NCI-H524 treated with DMSO at 0.1 percent for 48 hours (cell line): ENCODE measurements around the gene ING3.
"Not testable (repeated sequence)": the region's sequence is repeated elsewhere in the genome, so short reads cannot be mapped to it uniquely, and the experiment has no call there.

Source experiments
- DNase-seq: peaks from one replicate; lab custom pipeline; 2025; lab: John Stamatoyannopoulos, UW

The ING3 gene

DNA sequence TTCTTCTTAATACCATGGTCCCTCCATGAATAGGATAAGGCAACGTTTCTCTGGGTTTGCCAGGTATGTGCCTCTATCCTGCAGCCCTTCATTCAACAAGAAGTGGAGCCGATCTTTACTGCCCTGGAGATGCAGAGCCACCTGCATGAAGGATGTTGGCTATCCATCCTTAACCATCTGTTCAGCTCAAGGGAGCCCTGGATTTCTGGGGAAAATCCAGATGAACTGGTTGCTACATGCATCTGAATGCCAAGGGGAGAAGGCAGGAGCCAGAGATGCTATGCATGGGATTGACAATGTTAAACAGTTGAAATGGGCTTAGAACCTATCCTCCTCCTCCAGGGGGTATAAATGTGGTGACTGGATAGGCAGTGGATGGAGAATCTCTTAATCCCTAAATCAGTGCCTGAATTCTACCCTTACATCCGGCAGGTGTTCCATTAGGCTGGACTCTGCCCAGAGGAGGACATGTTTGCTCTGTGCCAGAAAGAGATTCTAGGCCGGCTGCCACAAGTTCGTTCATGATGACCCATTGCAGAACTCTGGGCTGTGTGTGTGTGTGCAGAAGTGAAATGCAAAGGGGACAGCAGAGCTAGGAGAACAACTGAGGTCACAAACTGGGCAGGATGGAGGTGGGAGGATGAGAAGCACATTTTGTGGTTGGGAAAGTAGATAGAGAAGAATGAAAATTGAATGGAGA is 53.6 kb downstream of the ING3 start:
- DNase-seq = no peak

- DNase-seq = not testable (repeated sequence)
Measured at GRCh38 chr7:121005058-121005457, 54.5 kb downstream of the ING3 start.

- DNase-seq = no peak
Measured at GRCh38 chr7:121005996-121006584, 55.5 kb downstream of the ING3 start.

GRCh38 chr7:121006711-121007315 is 56.2 kb downstream of the ING3 start:
- DNase-seq = no peak

- no peak for DNase-seq
Measured at GRCh38 chr7:121008816-121009215, 58.2 kb downstream of the ING3 start.

DNA sequence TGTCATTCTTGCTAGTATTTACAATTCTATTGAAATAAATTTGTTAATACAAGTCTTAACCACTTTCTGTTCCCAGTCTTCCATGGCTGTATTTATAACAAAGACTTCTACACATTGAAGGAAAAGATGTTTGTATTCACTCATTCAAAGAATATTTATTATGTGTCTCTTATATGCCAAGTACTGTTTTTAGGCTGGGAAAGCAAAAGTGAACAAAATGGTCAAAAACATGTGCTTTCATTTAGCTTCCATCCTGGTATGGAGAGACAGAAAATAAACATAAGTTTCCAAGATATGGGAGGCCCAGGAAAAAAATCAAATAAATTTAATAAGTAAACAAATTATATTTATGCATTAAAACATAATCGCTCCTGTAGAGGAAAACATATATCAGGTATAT is 60.8 kb downstream of the ING3 start:
- no peak for DNase-seq

GRCh38 chr7:121012170-121012874 is 61.7 kb downstream of the ING3 start:
- no peak for DNase-seq

DNA sequence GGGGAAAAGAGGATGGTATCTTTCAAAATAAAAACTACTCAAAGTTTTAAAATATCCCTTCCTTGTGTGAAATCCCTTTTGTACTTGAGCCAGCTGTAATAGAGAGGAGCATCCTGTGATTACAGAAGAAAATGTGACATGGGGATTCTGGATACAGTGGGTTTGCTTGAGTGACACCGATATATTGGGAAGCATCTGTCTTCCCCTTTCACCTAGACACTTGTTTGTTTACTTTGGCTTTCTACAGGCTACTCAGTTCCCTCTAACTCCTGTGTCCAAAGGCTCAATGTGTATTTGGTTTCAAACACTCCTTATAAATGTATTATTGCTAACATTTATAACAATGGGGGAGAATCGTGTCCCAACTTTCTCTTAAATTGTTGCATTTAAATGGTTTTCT is 62.3 kb downstream of the ING3 start:
- DNase-seq = no peak

- DNase-seq = no peak
Measured at GRCh38 chr7:121015560-121015959, 65.0 kb downstream of the ING3 start.

DNA sequence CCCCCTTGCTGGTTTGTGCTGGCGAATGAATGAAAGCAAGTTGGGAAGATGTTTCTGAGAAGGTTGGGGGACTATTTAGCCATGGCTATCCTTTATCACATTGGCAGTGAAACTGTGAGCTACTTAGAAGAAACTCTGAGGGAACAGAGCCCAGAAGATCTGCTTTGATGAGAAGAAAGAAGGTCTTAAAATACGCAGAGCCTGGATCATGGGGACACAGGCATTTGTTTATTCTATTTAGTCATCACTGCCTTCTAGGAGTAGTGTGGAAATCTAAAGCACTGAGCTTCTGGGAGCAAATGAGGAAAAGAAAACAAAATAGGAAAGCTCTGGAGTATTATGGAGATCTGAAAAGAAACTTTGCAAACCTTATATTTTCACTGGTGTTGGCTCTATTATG is 66.4 kb downstream of the ING3 start:
- DNase-seq = no peak

DNA sequence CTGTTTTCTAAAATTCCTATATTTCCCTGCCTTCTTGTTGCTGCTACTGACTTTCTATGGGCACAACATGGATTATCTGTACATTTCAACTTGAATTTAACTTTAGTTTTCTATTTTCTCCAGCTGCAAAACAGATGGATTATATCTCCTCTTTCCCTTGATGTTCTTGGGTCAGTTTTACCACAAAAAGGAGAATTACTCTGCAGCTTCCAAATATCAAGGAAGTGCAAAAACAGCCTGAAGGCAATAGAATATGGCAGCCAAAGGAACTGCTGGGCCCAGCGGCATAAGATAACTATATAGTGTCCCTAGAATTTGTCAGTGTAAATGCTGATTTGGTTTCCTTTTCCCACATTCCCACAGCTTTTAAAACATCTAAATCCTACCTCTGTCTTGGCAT is 67.0 kb downstream of the ING3 start:
- no peak for DNase-seq

GRCh38 chr7:121019018-121019417 is 68.4 kb downstream of the ING3 start:
- no peak for DNase-seq

DNA sequence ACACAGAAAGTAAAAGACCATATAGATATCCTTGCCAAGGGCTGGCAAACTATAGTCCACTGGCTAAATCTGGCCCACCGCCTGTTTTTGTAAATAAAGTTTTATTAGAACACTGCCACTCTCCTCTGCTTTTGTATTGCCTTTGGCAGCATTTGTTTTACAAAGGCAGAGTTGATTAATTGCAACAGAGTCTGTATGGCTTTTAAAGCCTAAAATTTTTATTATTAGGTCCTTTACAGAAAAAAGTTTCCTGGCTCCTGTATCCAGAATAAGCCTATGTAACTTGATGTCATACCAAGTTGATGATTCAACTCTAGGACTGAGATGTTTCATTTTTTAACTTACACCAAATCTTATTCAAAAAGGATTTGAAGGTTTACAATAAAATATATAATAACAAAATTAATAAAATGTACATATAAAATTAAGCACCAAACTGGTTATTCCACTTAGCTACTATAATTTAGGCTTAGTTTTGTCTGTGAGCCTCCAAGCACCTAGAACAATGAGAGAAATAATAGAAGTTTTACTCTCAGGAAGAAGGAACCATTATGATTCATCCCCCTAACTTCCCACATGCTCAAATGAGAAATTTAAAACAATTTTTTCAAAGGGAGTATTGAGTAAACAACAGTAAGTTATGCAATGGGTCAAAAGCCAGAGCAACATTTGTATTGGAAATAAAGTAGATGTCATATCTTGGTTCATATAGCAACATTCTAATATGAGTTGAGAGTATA is 69.8 kb downstream of the ING3 start:
- DNase-seq = no peak

DNA sequence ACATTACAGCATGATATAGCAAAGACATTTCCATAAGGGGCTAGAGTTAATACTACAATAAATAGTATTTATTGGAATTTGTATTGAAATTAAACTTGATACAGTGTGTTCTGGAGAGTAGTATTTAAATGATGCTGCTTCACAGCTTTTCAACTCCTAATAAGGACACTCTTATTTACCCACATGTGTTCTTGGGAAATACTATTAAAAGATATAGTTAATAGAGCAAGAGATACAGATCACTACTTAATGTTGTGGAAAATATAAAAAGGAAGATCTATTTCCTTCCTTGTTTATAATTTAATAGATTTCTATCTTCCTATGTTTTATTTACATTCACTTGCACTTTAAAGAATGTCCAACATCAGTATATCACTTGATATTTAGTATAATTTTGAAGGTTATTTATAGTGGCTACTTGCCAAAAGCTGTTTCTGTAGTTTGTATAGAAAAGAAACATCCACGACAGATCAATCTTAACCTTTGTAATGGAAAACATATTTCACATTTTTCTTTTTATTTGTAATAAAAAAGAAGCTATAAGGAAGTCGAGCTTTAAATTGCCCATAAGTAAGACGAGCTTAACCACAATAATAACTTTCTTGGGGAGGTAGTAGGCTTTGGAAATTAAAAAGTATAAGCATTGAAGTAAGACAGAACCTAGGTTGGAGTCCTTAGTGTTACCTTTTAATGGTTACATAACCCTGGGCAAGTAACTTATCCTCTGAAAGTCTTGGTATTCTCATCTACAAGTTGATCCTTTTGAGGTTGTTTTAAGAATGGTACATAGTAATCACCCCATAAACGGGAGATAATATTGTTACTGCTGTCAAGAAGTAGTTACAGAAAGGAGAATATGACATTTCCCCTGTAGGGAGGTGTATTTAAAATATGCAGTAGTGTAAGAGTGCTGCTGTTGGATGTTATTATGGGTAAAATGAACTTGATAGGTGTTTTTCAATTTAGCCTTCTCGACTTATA is 70.7 kb downstream of the ING3 start:
- no peak for DNase-seq

DNA sequence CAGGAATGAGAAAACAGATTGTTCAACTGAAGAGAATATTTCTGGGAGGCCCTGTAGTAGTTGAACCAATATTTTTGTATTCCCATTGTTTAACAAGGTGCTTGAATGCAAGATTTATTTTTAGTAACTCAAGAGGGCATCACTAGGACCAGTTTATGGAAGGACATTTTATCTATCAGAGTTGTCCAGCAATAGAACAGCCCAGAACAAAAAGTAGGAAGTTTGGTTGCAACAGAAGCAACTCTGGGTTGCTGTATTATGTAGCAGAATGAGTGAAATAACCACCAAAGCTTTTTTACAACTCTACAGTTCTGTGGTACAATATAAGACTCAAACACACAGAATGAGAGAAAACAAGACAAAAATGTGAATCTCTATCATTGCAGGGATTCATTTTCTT is 72.6 kb downstream of the ING3 start:
- DNase-seq = no peak

GRCh38 chr7:121023683-121024511 is 73.3 kb downstream of the ING3 start:
- no peak for DNase-seq

- no peak for DNase-seq
Measured at GRCh38 chr7:121024611-121025010, 74.0 kb downstream of the ING3 start.

DNA sequence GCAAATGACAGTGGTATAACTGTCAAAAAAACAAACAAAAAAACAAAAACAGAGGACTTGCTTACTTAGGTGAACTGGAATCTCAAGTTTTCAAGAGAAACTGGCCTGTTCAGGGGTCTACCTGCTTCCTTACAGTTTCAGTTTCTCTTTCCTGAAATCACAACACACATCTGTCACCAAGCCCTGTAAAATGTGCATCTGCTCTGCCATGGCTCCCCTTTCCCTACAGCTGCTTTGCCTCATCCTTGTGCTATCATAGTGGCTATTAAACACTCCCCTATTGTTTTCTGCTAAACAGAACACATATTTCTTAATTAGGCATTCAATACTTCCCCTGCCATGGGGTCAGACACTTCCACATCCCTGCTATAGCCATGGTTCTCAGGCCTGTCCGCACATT is 75.6 kb downstream of the ING3 start:
- DNase-seq = no peak

DNA sequence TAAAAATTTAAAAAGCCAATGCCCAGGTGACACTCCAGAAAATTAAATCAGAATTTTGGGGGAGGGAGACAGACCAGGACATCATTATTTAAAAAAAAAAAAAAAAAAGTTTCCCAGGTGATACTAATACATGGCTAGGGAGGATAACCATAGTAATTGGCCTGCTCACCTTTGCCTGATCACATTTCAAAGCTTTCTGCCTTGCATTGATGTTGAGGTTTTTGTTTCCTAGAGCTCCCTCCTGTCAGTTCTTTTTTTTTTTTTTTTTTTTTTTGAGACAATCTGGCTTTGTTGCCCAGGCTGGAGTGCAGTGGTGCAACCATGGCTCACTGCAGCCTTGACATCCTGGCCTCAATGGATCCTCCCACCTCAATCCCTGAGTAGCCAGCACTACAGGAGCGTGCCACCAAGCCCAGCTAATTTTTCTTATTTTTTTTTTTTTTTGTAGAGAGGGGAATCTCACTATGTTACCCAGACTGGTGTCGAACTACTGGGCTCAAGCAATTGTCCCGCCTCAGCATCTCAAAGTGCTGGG is 76.1 kb downstream of the ING3 start:
- DNase-seq = no peak
